HT1080 (cell line): ENCODE measurements around the gene SPINK13. TPM values are rescaled to one million over a fixed set of nuclear protein-coding genes. Genes with fewer than 3 reads are reported as not detected.
"Not testable (repeated sequence)": the region's sequence is repeated elsewhere in the genome, so short reads cannot be mapped to it uniquely, and the experiment has no call there.

Experiments used
- DNase-seq: peaks from one replicate; pipeline ENCODE4 v3.0.0-alpha.2; 2015; ENCODE audit warnings: low read depth
- polyA plus RNA-seq, 2 experiments: library from polyadenylated mRNA; depleted of rRNA; stranded (reverse); fragments of >200 nt; gene quantifications; 2 replicates each; pipeline ENCODE4 v1.2.3, GENCODE V29; 2015
- total RNA-seq: library from RNA; depleted of rRNA; stranded (reverse); fragments of >200 nt; shearing (Covaris generic); gene quantifications from 2 replicates; pipeline ENCODE4 v1.2.3, GENCODE V29; 2014; rRNA removed

Gene SPINK13, protein sequence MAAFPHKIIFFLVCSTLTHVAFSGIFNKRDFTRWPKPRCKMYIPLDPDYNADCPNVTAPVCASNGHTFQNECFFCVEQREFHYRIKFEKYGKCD
- total RNA-seq: 0.30 TPM in 1 of 2 replicates, not detected in the other
- polyA plus RNA-seq (2015; cell fraction: cytosol; rRNA removed): not detected in 2 replicates
- polyA plus RNA-seq (2015; cell fraction: nucleus; rRNA removed): not detected in 2 replicates

DNA sequence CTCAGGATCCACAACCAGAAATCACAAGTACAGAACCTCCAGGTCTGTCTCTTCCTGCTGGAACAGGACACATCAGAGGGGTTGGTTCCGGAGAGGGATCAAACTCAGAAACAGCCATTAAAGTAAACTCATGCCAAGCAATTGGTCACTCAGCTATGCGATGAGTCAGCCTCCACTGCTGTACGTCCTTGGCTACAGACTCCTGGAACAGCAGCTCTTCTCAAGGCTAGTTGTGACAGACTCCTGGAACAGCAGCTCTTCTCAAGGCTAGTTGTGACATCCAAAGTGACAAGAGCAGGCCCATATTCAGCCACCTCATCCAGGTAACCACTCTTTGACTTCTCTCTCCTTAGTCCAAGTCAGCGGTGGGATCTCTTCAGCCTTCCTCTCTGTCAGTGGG lies at the start of gene SPINK13:
Gene SPINK13, plus strand, starts transcription at position 229 of the 400 bp plus-strand sequence. CDS start 1,279 bp downstream, outside the sequence.
- peak; percentile 77 for DNase-seq

DNA sequence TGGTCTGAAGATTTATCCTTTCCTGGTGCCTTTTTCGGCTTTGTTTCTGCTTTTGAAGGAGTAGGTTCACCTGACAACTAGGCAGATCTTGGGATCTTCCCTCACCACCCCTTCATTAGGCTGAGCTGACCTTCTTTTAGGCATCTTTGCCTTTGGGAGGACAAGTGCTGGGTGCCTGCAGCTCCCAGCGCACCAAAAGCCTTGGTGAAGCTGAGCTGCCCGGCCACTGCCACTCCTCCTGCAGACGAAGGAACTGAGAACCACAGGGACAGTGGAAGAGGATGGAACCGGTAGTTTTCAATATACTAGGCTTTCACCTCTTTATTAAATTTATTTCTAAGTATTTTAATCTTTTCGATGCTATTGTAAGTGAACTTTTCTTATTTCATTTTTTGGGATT lies 47.1 kb upstream of the SPINK13 start:
- no peak for DNase-seq

DNA sequence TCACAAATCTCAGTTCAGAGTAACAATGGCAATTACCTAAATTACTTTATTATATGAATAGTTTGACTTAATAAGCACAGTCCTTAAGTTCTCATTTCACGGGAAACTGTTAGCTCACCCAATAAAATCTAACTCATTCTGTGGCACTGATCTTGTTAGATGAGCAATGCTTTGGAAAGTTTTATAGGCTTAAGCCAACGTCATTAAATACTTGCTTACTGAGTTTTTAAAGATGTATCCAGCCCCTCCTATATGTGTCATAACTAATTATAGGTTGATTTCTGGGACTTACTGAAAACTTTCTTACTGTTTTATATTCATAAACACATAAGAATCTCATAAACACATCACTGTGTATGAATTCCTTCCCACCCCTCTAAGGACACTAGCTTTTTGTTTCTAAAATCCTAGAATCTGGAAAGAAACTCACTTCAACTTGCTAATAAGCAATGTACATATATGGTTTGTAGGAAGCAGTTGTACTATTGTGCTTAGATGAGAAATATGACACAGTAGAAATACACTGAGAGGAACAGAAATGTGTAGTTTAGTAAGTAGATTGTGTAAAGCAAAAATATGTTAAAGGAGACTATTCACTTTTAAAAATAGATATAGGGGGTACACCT lies 44.4 kb upstream of the SPINK13 start:
- DNase-seq: peak; percentile 18

DNA sequence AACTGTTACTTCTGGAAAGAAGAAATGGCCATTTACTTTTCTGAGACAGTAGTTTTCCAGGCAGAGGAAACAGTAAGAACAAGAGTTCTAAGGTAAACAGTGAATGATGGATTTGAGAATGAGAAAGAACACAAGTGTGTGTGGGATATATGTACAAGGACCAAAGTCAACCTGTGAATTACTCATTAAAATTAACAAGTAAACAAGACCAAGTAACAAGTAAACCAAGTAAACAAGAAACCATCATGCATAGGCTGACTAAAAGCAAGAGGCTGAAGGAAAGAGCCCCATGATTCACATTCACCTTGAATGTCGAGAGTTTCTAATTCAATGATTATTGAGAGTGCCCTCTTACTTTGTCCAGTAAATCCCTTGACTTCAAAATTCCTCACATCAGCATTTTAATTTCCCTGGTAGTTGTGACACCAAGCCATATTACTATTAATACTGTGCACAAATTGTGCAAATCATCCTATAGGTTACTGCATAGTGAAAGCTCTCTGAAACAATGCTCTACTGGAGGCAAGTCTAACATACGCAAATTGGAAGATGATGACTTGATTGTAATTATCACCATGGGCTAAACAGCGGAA lies 40.1 kb upstream of the SPINK13 start:
- DNase-seq: no peak

DNA sequence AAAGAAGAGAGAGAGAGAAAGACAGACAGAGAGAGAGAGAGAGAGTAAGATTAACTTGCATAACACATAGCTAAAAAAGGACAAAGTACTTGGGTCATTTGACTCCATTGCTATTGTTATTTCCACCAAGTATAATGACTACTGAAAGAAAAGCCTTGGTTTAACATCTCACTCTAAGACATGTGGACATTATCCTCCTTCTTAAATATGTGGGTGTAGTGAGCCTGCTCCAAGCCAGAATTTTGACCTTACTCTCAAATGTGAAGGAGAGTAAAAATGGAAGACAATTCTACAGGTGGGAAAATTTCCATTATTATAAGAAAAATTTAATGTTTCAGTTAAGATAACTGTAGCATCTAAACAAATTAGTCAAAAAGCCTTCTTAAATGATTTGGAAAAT lies 38.8 kb upstream of the SPINK13 start:
- no peak for DNase-seq

DNA sequence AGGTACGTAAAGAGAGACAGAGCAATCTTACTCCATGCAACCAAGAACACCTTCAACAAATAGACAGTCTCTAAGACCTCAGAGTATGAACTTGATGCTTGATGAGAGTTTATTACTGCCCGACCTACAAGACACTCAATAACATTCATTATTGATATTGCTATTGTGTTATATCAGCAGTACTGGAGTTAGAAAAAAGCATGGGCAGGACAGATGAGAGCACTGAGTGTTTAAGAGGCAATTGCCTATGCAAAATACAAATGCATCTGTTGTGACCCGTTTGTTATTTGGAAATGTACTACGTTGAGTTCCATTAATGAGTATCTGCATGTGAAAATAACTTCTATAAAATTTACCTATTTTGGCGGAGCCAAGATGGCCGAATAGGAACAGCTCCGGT lies 38.4 kb upstream of the SPINK13 start:
- no peak for DNase-seq

DNA sequence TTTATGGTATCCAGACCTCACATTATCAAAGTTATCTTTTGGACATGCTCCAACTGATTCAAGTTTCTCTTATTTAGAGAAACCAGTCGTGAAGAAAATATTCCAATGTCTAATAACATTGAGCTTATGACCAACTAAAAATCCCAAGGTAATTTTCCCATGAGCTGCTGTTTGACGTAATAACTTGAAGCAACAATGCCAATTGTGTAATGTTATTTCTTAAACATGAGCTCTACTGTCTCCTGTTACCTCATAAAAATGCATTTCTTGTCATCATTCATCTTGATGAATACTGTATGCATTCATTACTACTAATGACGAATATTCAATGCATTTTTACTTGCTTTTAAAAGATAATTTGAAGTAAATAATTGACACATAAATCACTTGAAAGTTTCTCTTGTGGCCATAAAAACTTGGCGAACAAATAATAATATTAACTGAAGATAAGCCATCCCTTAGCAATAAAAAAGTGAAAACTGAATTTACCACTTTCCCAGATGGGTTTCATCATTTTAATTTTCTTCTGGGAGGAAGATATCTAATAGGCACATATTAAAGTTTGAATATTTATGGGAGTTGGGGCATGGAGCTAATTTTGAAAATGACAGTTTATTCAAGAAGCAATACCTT lies 30.7 kb upstream of the SPINK13 start:
- no peak for DNase-seq

DNA sequence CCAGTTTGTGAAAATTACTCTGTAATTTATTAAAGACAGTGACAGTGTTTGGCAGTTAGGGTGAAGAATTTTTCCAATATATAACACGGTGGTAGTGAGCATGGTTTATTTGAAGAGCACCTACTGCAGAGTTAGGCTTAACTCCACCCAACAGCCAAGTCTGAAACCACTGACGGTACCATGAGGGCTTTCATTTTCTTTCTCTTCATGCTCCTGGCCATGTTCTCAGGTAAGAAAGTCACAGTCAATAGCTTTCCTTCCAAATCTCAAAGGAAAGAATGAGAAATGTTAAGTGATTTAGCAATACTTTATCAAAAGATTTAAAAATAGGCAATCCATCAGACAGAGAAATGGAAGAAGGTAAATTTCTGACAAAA lies 30.2 kb upstream of the SPINK13 start, which contains the start of gene MARCOL:
Gene MARCOL, plus strand, starts transcription at position 108 of the 377 bp plus-strand sequence. Its CDS starts 73 bp downstream, at position 181.
- no peak for DNase-seq

DNA sequence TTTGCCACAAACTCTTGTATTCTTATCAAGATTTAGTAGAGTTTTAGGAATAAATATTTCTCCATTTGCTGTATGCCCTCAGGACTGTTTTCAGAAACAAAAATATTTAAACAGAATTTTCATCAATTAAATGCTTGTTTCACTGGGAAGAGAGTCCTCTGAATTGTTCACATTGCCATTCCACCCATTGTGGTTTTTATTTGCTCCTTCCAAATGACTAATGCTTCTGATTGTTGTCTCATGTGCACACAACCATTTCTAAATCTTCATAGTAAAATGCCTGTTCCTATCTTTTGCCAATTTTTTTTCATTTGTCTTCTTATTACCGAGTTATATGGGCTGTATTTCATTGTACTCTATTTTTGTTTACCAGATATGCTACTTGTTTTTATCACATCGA lies 19.7 kb upstream of the SPINK13 start:
- DNase-seq: no peak

DNA sequence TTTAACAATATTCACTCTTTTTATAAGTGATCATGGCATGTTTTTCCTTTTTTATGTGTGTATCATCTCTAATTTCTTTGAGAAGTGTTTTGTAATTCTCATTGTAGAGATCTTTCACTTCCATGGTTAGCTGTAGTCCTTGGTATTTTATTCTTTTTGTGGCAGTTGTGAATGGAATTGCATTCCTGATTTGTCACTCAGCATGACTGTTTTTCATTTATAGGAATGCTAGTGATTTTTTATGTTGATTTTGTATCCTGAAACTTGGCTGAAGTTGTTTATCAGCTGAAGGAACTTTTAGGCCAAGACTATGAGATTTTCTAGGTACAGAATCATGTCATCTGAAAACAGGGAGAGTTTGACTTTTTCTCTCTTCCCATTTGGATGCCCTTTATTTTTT lies 13.1 kb upstream of the SPINK13 start:
- no peak for DNase-seq

DNA sequence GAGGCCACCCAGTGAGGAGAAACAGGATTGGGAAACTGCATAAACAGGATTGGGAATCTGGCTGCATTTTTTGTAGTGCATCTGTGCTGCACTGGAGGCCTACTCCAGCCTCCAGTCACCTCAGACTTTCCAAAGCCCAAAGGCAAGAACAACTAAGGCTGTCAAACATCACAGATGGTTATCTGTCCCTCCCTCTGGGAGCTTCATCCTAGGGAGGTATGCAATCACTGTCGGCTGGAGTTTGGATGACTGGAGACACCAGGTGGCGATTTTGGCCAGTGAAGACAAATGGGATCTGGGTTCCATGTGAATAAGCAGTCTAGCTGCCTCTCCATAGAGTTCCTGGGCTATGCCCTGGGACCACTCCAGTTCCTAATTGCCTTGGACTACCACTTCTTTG lies 9.3 kb upstream of the SPINK13 start:
- DNase-seq: no peak

DNA sequence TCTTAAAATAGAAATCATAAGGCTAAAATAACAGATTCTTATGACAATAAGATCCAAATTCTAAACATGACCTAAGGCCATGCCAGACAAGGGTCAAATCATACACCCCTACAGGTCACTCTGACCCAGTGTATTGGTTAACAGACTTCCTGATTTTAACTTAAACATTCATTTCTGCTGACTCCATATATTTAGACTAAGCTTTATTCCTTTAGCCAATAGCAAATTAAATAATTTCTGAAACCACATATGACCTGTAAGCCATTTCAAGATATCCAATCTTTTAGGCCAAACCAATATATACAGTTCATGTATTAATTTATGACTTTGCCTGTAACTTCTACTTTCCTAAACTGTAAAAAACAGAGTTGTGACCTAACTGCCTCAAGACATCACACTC lies 7.4 kb upstream of the SPINK13 start:
- no peak for DNase-seq

DNA sequence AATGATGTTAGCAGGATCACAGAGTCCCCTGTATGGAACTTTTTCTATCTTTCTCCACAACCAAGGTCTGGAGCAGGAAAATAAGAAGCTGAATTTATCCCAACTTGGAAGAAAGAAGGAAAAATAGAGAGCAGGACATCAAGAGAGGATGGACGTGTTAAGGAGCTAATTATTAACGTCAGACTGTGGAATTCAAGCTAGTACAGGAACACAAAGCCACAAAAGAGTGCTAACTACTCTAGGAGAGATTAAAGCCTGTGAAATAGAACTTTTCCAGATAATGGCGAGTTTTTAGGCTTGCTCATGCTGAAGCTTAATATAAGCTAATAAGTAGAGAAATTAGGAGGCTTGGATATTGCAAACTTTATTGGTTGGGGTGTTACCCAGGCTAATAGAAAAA lies 632 bp upstream of the SPINK13 start:
- DNase-seq: no peak

DNA sequence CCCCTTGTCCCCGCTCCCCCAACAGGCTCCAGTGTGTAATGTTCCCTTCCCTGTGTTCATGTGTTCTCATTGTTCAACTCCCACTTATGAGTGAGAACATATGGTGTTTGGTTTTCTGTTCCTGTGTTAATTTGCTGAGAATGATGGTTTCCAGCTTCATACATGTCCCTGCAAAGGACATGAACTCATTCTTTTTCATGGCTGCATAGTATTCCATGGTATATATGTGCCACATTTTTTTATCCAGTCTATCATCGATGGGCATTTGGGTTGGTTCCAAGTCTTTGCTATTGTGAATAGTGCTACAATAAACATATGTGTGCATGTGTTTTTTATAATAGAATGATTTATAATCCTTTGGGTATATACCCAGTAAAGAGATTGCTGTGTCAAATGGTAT lies 6.5 kb downstream of the SPINK13 start:
- DNase-seq: not testable (repeated sequence)

DNA sequence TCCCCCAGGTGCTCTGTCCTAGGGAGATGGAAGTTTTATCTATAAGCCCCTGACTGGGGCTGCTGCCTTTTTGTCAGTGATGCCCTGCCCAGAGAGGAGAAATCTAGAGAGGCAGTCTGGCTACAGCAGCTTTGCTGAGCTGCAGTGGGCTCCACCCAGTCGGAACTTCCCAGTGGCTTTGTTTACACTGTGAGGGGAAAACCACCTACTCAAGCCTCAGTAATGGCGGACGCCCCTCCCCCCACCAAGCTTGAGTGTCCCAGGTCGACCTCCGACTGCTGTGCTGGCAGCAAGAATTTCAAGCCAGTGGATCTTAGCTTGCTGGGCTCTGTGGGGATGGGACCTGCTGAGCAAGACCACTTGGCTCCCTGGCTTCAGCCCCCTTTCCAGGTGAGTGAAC lies 12.3 kb downstream of the SPINK13 start:
- not testable (repeated sequence) for DNase-seq

DNA sequence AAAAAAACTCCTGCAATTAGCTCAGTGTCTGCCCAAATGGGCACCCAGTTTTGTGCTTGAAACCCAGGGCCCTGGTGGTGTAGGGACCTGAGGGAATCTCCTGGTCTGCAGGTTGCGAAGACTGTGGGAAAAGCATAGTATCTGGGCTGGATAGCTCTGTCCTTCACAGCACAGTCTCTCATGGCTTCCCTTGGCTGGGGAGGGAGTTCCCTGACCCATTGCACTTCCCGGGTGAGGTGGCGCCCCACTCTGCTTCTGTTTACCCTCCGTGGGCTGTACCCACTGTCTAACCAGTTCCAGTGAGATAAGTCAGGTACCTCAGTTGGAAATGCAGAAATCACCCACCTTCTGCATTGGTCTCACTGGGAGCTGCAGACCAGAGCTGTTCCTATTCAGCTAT lies 12.7 kb downstream of the SPINK13 start:
- not testable (repeated sequence) for DNase-seq

DNA sequence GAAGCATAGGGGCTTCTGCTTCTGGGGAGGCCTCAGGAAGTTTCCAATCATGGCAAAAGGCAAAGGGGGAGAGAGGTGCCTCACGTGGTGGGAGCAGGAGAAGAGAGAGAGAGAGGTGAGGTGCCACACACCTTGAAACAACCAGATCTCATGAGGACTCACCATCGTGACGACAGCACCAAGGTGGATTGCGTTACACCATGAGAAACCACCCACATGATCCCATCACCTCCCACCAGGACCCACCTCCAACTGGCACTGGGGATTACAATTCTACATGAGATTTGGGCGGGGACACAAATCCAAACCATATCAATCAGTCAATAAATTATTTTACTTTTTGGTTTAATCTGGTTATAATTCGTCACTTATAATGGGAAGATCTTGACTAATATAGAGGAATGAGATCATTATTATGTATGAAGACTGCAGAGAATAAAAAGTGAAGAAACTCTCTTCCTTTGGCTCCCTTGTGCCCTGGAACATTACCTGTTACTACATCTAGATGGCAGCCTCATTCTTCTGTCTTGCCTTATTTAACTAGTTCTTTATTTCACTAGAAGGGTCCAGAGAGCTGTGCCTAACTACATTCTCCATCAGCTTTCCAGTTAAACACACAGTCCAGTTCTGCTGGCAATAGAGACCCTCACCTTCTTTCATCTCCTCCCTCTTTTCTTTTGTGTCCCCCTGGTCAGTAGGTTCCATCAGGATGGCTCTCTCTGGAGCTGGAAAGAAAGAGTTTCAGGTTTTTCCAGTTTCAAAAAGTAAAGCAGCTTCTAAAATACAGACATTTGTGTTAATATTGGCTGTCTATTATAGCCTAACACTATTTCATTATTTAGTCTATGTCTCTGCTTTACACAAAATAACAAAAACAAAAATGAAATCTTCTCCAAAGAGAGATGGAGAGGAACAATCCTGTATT lies 21.9 kb downstream of the SPINK13 start:
- no peak for DNase-seq

DNA sequence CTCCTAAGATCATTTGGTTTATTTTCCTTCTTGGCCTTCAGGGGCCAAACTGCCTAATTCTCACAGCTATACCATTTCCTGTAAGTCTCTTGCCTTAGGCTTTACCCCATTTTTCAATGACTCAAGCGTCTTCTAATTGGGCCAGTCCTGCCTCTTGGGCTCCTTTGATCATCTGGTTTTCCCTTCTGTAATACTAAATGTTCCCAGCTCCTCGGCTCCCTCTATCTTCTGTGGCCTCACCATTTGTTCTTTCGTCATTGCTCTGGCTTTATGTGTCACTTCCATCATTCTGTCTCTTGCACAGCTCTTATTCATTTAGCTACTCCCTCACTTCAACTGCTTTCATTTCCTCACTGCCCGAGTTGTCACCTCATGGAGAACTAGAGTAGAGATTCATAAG lies 29.1 kb downstream of the SPINK13 start:
- peak; percentile 18 for DNase-seq

DNA sequence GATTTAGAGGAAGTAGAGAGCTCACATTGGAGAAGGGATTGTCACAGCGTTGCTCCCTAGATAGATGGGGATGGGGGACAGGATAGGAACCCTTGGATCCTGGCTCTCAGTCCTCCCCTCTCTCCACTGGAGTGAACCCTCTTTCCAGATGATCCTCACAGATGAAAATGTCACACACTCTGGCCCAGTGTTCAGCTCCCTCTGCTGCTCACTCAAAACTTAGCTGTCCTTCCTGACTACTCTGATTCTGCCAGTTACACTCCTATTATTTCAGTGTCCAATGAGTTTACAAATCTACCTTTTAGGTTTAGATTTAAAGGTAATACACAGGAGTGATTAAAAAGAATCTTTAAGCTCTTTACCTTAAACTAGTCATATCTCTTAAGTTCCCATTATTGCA lies 37.9 kb downstream of the SPINK13 start:
- DNase-seq: no peak

DNA sequence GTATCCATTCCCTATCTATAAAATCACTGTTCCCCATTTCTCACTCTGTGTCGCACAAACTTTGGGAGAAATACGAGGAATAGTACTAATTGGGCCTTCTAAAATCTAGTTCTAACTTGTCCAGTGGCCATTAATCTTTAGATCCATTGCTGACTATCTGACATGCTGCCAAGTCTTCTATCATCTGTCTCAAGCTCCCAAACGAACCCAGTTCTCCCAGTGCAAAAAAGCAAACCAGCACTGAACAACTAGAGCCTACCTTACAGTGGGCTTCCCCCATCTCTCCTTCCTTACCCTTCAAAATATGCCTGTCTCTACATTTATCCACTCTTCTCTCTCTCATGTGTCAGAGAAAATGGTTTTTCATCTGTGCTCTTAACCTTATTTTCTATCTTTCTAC lies 40.4 kb downstream of the SPINK13 start:
- DNase-seq: no peak

DNA sequence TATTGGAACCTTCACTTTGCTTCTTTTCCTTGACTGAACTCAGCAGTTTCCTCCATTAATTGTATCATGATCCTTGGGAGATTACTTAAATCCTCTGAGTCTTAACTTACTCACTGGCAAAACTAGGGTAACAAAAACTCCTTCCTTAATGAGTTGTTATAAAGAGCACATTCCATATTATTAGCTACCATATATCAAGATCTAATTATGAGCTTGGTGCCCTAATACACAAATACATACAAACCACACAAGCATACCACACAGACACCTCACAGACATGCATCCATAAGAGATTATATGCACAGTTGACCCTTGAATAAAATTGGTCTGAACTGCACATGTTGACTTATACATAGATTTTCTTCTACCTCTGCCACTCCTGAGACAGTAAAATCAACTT lies 41.2 kb downstream of the SPINK13 start:
- no peak for DNase-seq
